Gastroesophageal sphincter (tissue), 3 donors: ENCODE results near the gene CSNK2A1.

ENCODE experiments used
- POLR2A ChIP-seq, 2 donors: fragments of 450-650 bp; IDR thresholded peaks; one replicate each; pipeline ENCODE4 v1.6.1; 2017; ENCODE audit warnings: antibody characterized with exemption in 2 of 2, mild to moderate bottlenecking in 2 of 2, moderate library complexity in 1 of 2
- POLR2AphosphoS5 ChIP-seq: sonication (generic); formaldehyde crosslinking; IDR thresholded peaks from one replicate; pipeline ENCODE4 v1.6.1; 2017; ENCODE audit warnings: antibody characterized with exemption
- TF ChIP-seq, protein P1 (sequence below), 4 experiments: fragments of 200-600 bp in 2 of 4; fragments of 450-650 bp in 2 of 4; sonication (generic) in 1 of 4; IDR thresholded peaks; one replicate each; pipeline ENCODE4 v1.5.1; 2017 to 2019; ENCODE audit warnings: antibody characterized with exemption in 4 of 4, mild to moderate bottlenecking in 2 of 4, moderate library complexity in 2 of 4

DNA sequence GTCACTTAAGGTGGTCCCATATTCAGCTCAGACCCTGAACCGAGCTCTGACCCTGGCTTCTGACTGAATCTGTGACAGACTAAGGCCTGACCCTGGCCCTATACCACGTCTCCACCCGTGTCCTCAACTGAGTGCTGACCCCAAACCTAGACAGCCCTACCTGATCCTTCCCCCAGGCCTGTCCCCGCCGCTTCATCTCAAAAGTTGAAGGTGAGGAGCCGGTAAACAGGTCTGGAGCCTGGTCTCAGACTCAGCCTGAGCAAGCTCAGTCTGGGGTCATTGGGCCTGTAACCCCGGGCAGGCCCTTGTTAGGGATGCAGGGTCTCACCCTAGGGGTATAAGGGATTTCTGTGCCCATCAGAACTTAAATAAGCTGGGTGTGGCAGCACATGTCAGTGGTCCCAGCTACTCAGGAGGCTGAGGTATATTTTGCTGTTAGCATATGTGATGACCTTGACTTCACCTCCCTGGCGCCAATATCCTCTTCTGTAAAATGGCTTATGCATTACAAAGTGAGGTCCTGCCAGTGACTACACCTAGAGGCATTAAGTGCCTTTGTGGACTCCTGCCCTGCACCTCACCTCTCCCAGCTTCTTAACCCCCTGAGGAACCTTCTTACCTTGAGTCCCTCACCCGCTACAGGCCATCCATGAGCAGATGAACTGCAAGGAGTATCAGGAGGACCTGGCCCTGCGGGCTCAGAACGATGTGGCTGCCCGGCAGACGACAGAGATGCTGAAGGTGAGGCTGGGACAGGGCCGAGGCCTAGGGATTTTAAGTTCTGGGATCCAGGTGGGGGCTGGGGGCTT is 115.5 kb downstream of the CSNK2A1 start:
- TF ChIP-seq, protein P1, sequence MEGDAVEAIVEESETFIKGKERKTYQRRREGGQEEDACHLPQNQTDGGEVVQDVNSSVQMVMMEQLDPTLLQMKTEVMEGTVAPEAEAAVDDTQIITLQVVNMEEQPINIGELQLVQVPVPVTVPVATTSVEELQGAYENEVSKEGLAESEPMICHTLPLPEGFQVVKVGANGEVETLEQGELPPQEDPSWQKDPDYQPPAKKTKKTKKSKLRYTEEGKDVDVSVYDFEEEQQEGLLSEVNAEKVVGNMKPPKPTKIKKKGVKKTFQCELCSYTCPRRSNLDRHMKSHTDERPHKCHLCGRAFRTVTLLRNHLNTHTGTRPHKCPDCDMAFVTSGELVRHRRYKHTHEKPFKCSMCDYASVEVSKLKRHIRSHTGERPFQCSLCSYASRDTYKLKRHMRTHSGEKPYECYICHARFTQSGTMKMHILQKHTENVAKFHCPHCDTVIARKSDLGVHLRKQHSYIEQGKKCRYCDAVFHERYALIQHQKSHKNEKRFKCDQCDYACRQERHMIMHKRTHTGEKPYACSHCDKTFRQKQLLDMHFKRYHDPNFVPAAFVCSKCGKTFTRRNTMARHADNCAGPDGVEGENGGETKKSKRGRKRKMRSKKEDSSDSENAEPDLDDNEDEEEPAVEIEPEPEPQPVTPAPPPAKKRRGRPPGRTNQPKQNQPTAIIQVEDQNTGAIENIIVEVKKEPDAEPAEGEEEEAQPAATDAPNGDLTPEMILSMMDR (IDR thresholded peaks at IDR 0.05) = no peak
- no peak for TF ChIP-seq POLR2AphosphoS5
- TF ChIP-seq POLR2A (IDR thresholded peaks at IDR 0.05) = no peak
